ENCODE measurements around the gene RHOBTB3.

Gene RHOBTB3

GRCh38 chr5:95735406-95735805, 4.3 kb downstream of the RHOBTB3 start:
- FAIRE-seq: no peak
- no peak for TF ChIP-seq CTCF (IDR thresholded peaks at IDR 0.05; ENCODE audit: insufficient read depth, missing control alignments)
- no peak for DNase-seq (ENCODE audit: insufficient read length, low spot score)

- no peak for DNase-seq (ENCODE audit: insufficient read length, low spot score)
- FAIRE-seq: no peak
- TF ChIP-seq CTCF (IDR thresholded peaks at IDR 0.05; ENCODE audit: insufficient read depth, missing control alignments): no peak
Observed at GRCh38 chr5:95738072-95738471, 6.9 kb downstream of the RHOBTB3 start.

- no peak for FAIRE-seq
- TF ChIP-seq CTCF (IDR thresholded peaks at IDR 0.05; ENCODE audit: insufficient read depth, missing control alignments): no peak
- no peak for DNase-seq (ENCODE audit: insufficient read length, low spot score)
Observed at GRCh38 chr5:95738834-95739233, 7.7 kb downstream of the RHOBTB3 start.

- TF ChIP-seq CTCF (IDR thresholded peaks at IDR 0.05; ENCODE audit: insufficient read depth, missing control alignments): no peak
- no peak for FAIRE-seq
- DNase-seq (ENCODE audit: insufficient read length, low spot score): no peak
Observed at GRCh38 chr5:95739857-95740256, 8.7 kb downstream of the RHOBTB3 start.

- TF ChIP-seq CTCF (IDR thresholded peaks at IDR 0.05; ENCODE audit: insufficient read depth, missing control alignments): no peak
- FAIRE-seq (no peak), DNase-seq (ENCODE audit: insufficient read length, low spot score) (no peak)
Observed at GRCh38 chr5:95741458-95741857, 10.3 kb downstream of the RHOBTB3 start.

GRCh38 chr5:95743232-95743631, 12.1 kb downstream of the RHOBTB3 start:
- FAIRE-seq: no peak
- no peak for TF ChIP-seq CTCF (IDR thresholded peaks at IDR 0.05; ENCODE audit: insufficient read depth, missing control alignments)
- DNase-seq (ENCODE audit: insufficient read length, low spot score): no peak

- no peak for DNase-seq (ENCODE audit: insufficient read length, low spot score)
- FAIRE-seq: no peak
- TF ChIP-seq CTCF (IDR thresholded peaks at IDR 0.05; ENCODE audit: insufficient read depth, missing control alignments): no peak
Observed at GRCh38 chr5:95743877-95744276, 12.7 kb downstream of the RHOBTB3 start.

Measured in D721Med (cell line).